SK-N-SH (cell line): ENCODE measurements around the gene PNO1.

Experiments used
- CTCF ChIP-seq: fragments of 200-600 bp; sonication (generic); IDR thresholded peaks from 2 replicates; pipeline ENCODE4 v1.6.1; 2017; ENCODE audit warnings: antibody characterized with exemption, mild to moderate bottlenecking, moderate library complexity
- EP300 ChIP-seq, 2 experiments: IDR thresholded peaks; 2 replicates each; pipeline versions ENCODE4 v1.4.0 to v1.6.1; 2012; ENCODE audit warnings: borderline replicate concordance in 1 of 2, low read depth in 1 of 2, low read length in 1 of 2
- EZH2phosphoT487 ChIP-seq: fragments of 200-600 bp; sonication (generic); IDR thresholded peaks from 2 replicates; pipeline ENCODE4 v1.6.1; 2017; ENCODE audit warnings: low read depth, mixed run types, mild to moderate bottlenecking, antibody characterized with exemption, moderate library complexity, borderline replicate concordance
- MEF2A ChIP-seq: IDR thresholded peaks from 2 replicates; pipeline ENCODE4 v1.4.0; 2012; ENCODE audit warnings: low read depth, borderline replicate concordance
- RAD21 ChIP-seq: IDR thresholded peaks from 2 replicates; pipeline ENCODE4 v1.6.1; 2012; ENCODE audit warnings: mild to moderate bottlenecking, low read length
- RFX5 ChIP-seq: IDR thresholded peaks from 2 replicates; pipeline ENCODE4 v1.6.1; 2012; ENCODE audit warnings: mild to moderate bottlenecking, improper control_type of control experiment, low read length
- TF ChIP-seq, protein P1 (sequence below): IDR thresholded peaks from 2 replicates; pipeline ENCODE4 v1.6.1; 2012; ENCODE audit warnings: mild to moderate bottlenecking, low read depth, low read length, moderate library complexity

- TF ChIP-seq RFX5 (no peak), MEF2A (no peak), RAD21 (no peak), EZH2phosphoT487 (no peak), EP300 (IDR thresholded peaks at IDR 0.05; ENCODE audit: borderline replicate concordance in 1 of 2, low read depth in 1 of 2, low read length in 1 of 2) (no peak), CTCF (no peak)
- TF ChIP-seq, protein P1, sequence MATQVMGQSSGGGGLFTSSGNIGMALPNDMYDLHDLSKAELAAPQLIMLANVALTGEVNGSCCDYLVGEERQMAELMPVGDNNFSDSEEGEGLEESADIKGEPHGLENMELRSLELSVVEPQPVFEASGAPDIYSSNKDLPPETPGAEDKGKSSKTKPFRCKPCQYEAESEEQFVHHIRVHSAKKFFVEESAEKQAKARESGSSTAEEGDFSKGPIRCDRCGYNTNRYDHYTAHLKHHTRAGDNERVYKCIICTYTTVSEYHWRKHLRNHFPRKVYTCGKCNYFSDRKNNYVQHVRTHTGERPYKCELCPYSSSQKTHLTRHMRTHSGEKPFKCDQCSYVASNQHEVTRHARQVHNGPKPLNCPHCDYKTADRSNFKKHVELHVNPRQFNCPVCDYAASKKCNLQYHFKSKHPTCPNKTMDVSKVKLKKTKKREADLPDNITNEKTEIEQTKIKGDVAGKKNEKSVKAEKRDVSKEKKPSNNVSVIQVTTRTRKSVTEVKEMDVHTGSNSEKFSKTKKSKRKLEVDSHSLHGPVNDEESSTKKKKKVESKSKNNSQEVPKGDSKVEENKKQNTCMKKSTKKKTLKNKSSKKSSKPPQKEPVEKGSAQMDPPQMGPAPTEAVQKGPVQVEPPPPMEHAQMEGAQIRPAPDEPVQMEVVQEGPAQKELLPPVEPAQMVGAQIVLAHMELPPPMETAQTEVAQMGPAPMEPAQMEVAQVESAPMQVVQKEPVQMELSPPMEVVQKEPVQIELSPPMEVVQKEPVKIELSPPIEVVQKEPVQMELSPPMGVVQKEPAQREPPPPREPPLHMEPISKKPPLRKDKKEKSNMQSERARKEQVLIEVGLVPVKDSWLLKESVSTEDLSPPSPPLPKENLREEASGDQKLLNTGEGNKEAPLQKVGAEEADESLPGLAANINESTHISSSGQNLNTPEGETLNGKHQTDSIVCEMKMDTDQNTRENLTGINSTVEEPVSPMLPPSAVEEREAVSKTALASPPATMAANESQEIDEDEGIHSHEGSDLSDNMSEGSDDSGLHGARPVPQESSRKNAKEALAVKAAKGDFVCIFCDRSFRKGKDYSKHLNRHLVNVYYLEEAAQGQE, result no peak
Measured at GRCh38 chr2:68206793-68207192, 49.1 kb downstream of the PNO1 start.
